ENCODE measurements around the gene NFKBIA. TPM values are rescaled to one million over a fixed set of nuclear protein-coding genes. Genes with fewer than 3 reads are reported as not detected.
"Not testable (repeated sequence)": the region's sequence is repeated elsewhere in the genome, so short reads cannot be mapped to it uniquely, and the experiment has no call there.

Gene NFKBIA
- total RNA-seq, 1 donor from 2014 or later, result 41.9 TPM

GRCh38 chr14:35374263-35374712, 30.3 kb downstream of the NFKBIA start:
- Mint-ChIP-seq H3K27ac (ENCODE audit: unreplicated experiment) (no peak overlapping the region), H3K4me3 (ENCODE audit: unreplicated experiment) (no peak overlapping the region), H3K27me3 (ENCODE audit: unreplicated experiment) (peaks cover 2% of the 10 kb centered on the region), H3K36me3 (ENCODE audit: low read depth, unreplicated experiment) (no peaks in the 10 kb centered on the region), H3K4me1 (ENCODE audit: unreplicated experiment) (peaks cover 4% of the 10 kb centered on the region), H3K9me3 (ENCODE audit: unreplicated experiment) (no peaks in the 10 kb centered on the region)
- DNase-seq (ENCODE audit: low spot score), result no peak
- TF ChIP-seq CTCF (IDR thresholded peaks at IDR 0.05; ENCODE audit: unreplicated experiment), result no peak

DNA sequence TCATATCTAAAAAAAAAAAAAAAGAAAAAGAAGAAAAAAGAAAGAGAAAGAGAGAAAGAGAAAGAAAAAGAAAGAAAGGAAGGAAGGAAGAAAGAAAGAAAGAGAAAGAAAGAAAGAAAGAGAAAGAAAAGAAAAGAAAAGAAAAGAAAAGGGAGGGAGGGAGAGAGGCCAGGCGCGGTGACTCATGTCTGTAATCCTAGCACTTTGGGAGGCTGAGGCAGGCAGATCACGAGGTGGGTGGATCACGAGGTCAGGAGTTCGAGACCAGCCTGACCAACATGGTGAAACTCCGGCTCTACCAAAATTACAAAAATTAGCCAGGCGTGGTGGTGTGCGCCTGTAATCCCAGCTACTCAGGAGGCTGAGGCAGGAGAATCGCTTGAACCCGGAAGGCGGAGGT, 31.3 kb downstream of the NFKBIA start:
- H3K4me3 Mint-ChIP-seq (ENCODE audit: unreplicated experiment); H3K27me3 Mint-ChIP-seq (ENCODE audit: unreplicated experiment); H3K4me1 Mint-ChIP-seq (ENCODE audit: unreplicated experiment); H3K27ac Mint-ChIP-seq (ENCODE audit: unreplicated experiment); DNase-seq (ENCODE audit: low spot score); H3K36me3 Mint-ChIP-seq (ENCODE audit: low read depth, unreplicated experiment); H3K9me3 Mint-ChIP-seq (ENCODE audit: unreplicated experiment): not testable (repeated sequence)

- Mint-ChIP-seq H3K9me3 (ENCODE audit: unreplicated experiment) (no peaks in the 10 kb centered on the region), H3K4me1 (ENCODE audit: unreplicated experiment) (peaks cover 8% of the 10 kb centered on the region), H3K27me3 (ENCODE audit: unreplicated experiment) (peaks cover 2% of the 10 kb centered on the region), H3K4me3 (ENCODE audit: unreplicated experiment) (no peak overlapping the region), H3K27ac (ENCODE audit: unreplicated experiment) (no peak overlapping the region), H3K36me3 (ENCODE audit: low read depth, unreplicated experiment) (no peaks in the 10 kb centered on the region)
- DNase-seq (ENCODE audit: low spot score), result no peak
- no peak for TF ChIP-seq CTCF (IDR thresholded peaks at IDR 0.05; ENCODE audit: unreplicated experiment)
These were observed 33.6 kb downstream of the NFKBIA start for GRCh38 chr14:35370969-35371368.

DNA sequence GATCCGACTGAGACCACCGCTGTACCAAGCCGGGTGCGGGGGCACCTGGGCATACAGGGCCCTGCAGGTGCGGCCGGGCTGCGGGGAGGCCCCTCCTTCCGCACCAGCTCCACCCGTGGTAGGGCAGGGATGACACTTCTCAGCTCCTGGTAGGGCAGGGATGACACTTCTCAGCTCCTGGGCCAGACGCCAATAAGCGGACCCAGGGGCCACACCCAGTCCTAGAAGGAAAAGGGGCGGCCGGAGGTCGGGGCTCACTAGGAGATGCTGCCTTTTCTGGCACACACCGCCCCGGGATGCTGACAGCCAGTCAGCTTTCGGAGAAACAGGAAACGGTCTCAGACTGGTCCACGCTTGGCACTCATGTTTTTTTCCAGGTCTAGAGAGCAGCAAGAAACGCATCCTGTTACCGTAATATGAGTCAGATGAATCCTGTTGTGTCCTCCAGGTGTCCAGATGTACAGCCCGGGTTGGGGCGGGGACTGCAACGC, 34.8 kb downstream of the NFKBIA start:
- TF ChIP-seq CTCF (IDR thresholded peaks at IDR 0.05; ENCODE audit: unreplicated experiment), result no peak
- H3K4me1 Mint-ChIP-seq (ENCODE audit: unreplicated experiment), result peaks cover 8% of the 10 kb centered on the region
- no peak overlapping the region for H3K27ac Mint-ChIP-seq (ENCODE audit: unreplicated experiment)
- H3K36me3 Mint-ChIP-seq (ENCODE audit: low read depth, unreplicated experiment), result no peaks in the 10 kb centered on the region
- H3K9me3 Mint-ChIP-seq (ENCODE audit: unreplicated experiment), result no peaks in the 10 kb centered on the region
- H3K27me3 Mint-ChIP-seq (ENCODE audit: unreplicated experiment), result peaks cover 4% of the 10 kb centered on the region
- no peak for DNase-seq (ENCODE audit: low spot score)
- no peak overlapping the region for H3K4me3 Mint-ChIP-seq (ENCODE audit: unreplicated experiment)

DNA sequence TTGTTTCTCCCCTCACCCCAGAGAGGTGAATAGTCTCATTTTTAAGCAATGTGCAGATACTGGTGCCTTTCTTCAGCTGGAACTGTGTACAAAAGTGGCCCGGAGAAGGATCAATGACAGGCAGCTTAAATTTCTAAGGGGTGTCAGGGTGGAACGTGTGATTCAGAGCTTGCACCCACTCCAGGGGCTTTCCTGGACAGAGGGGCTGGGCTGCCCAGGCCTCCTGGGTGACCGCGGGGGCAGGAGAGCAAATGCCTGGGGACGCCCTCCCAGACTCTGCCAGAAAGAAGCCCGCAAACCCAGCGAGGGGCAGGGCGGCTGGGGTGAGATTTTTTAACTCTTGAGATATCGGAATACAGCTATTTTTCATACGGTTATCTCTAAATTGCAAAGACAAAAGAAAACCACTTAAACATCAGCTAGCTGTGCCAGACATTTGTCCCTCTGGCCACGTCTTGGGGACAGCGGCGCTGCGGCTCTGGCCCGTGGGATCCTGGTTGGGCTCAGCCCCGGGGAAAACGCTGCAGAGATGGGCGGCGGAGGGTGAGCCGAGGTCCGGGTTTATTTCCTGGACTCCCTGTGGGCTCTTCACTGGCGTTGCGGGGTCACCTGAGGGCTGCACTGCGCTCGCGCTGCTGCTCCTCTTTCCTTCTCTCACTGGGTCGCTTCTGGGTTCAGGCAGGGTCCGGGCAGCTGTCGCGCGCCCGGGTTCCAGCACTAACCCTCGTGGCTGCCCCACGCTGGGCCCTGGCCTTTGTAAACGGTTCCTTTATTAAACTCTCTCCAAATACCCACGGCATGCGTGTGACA, 35.8 kb downstream of the NFKBIA start:
- peaks cover 4% of the 10 kb centered on the region for H3K27me3 Mint-ChIP-seq (ENCODE audit: unreplicated experiment)
- H3K27ac Mint-ChIP-seq (ENCODE audit: unreplicated experiment), result no peak overlapping the region
- DNase-seq (ENCODE audit: low spot score), result no peak
- no peak overlapping the region for H3K4me3 Mint-ChIP-seq (ENCODE audit: unreplicated experiment)
- peaks cover 8% of the 10 kb centered on the region for H3K4me1 Mint-ChIP-seq (ENCODE audit: unreplicated experiment)
- no peak for TF ChIP-seq CTCF (IDR thresholded peaks at IDR 0.05; ENCODE audit: unreplicated experiment)
- H3K9me3 Mint-ChIP-seq (ENCODE audit: unreplicated experiment), result no peaks in the 10 kb centered on the region
- no peaks in the 10 kb centered on the region for H3K36me3 Mint-ChIP-seq (ENCODE audit: low read depth, unreplicated experiment)

Data from endothelial cell (in vitro differentiated cells).